Keratinocyte (primary cell): Measurements from ENCODE around the gene DTNB.

Experiments
- CTCF ChIP-seq, 3 experiments: IDR thresholded peaks in 1 of 3; conservative IDR thresholded peaks in 1 of 3; optimal IDR thresholded peaks in 1 of 3; 2 replicates in 2 of 3; 3 replicates in 1 of 3; pipeline versions ENCODE3 to v1.5.1; 2011; ENCODE audit warnings: low read length in 3 of 3, mild to moderate bottlenecking in 3 of 3, moderate library complexity in 2 of 3, control low read depth in 1 of 3, inconsistent platforms in 1 of 3; ENCODE audit not compliant: insufficient read depth in 2 of 3; ENCODE audit errors: extremely low read depth in 1 of 3
- EZH2 ChIP-seq: IDR thresholded peaks from one replicate; pipeline ENCODE4 v1.6.1; 2012; ENCODE audit warnings: inconsistent platforms, mild to moderate bottlenecking, low read length, moderate library complexity

GRCh38 chr2:25490217-25490616 lies 183.2 kb downstream of the DTNB start:
- no peak for TF ChIP-seq CTCF (optimal IDR thresholded peaks at IDR 0.05 in 1 of 3, IDR thresholded peaks at IDR 0.05 in 1 of 3, conservative IDR thresholded peaks at IDR 0.05 in 1 of 3; ENCODE audit: extremely low read depth in 1 of 3, insufficient read depth in 2 of 3, low read length in 3 of 3)
- no peak for TF ChIP-seq EZH2
